Liver (tissue), 9 donors: ENCODE data around the gene INPP5J. TPM values are rescaled to one million over a fixed set of nuclear protein-coding genes. Genes with fewer than 3 reads are reported as not detected.

Experiments
- DNase-seq: peaks from one replicate; pipeline ENCODE4 v3.0.0-alpha.2; 2017; ENCODE audit warnings: low spot score
- H3K27ac ChIP-seq, 2 donors: one replicate each; pipeline ENCODE4 v1.7.0; 2013; ENCODE audit warnings: inconsistent platforms in 2 of 2, low read length in 2 of 2, control low read depth in 1 of 2, low read depth in 1 of 2, mild to moderate bottlenecking in 1 of 2
- H3K27me3 ChIP-seq, 4 donors: one replicate each; pipeline versions ENCODE4 v1.6.1 to v1.7.0; 2013; ENCODE audit warnings: low read length in 3 of 4, inconsistent platforms in 1 of 4, mild to moderate bottlenecking in 1 of 4, moderate library complexity in 1 of 4; ENCODE audit not compliant: control insufficient read depth in 4 of 4, insufficient read depth in 4 of 4
- H3K36me3 ChIP-seq, 4 donors: one replicate each; pipeline versions ENCODE4 v1.6.1 to v1.7.0; 2013; ENCODE audit warnings: low read length in 3 of 4, mild to moderate bottlenecking in 3 of 4, low read depth in 1 of 4, moderate library complexity in 1 of 4; ENCODE audit not compliant: control insufficient read depth in 4 of 4, insufficient read depth in 3 of 4
- H3K4me1 ChIP-seq, 4 donors: one replicate each; pipeline versions ENCODE4 v1.6.1 to v1.7.0; 2013; ENCODE audit warnings: low read length in 3 of 4, mild to moderate bottlenecking in 3 of 4, moderate library complexity in 1 of 4; ENCODE audit not compliant: control insufficient read depth in 4 of 4, insufficient read depth in 4 of 4
- H3K4me3 ChIP-seq, 3 donors: one replicate each; pipeline versions ENCODE4 v1.6.1 to v1.7.0; 2013; ENCODE audit warnings: low read length in 3 of 3, control low read depth in 1 of 3, low read depth in 1 of 3, mild to moderate bottlenecking in 1 of 3
- H3K9ac ChIP-seq, 2 donors: one replicate each; pipeline ENCODE4 v1.7.0; 2013; ENCODE audit warnings: low read length in 2 of 2, mild to moderate bottlenecking in 2 of 2, moderate library complexity in 2 of 2, control low read depth in 1 of 2, low read depth in 1 of 2
- H3K9me3 ChIP-seq, 4 donors: one replicate each; pipeline versions ENCODE4 v1.6.1 to v1.7.0; 2013; ENCODE audit warnings: low read length in 3 of 4; ENCODE audit not compliant: control insufficient read depth in 4 of 4
- EGR1 ChIP-seq, 2 donors: IDR thresholded peaks; 2 replicates each; pipeline ENCODE4 v1.6.1; 2016 to 2018; ENCODE audit warnings: antibody characterized with exemption in 2 of 2, low read depth in 2 of 2
- FOXA1 ChIP-seq: IDR thresholded peaks from 2 replicates; pipeline ENCODE4 v1.6.1; 2016; ENCODE audit warnings: antibody characterized with exemption
- FOXA2 ChIP-seq: IDR thresholded peaks from 2 replicates; pipeline ENCODE4 v1.6.1; 2016; ENCODE audit warnings: antibody characterized with exemption
- GABPA ChIP-seq, 2 donors: IDR thresholded peaks in 1 of 2; conservative IDR thresholded peaks in 1 of 2; 2 replicates each; pipeline ENCODE4 v1.6.1; 2016; ENCODE audit warnings: antibody characterized with exemption in 2 of 2, mild to moderate bottlenecking in 1 of 2, moderate library complexity in 1 of 2
- HNF4A ChIP-seq, 2 donors: conservative IDR thresholded peaks; 2 replicates each; pipeline ENCODE4 v1.6.1; 2016; ENCODE audit warnings: antibody characterized with exemption in 2 of 2, mild to moderate bottlenecking in 2 of 2
- HNF4G ChIP-seq: IDR thresholded peaks from 2 replicates; pipeline ENCODE4 v1.6.1; 2016; ENCODE audit warnings: antibody characterized with exemption
- JUND ChIP-seq, 2 donors: IDR thresholded peaks; 2 replicates each; pipeline ENCODE4 v1.6.1; 2016; ENCODE audit warnings: antibody characterized with exemption in 2 of 2
- NR2F2 ChIP-seq: IDR thresholded peaks from 2 replicates; pipeline ENCODE4 v1.6.1; 2016; ENCODE audit warnings: antibody characterized with exemption
- RAD21 ChIP-seq, 2 donors: IDR thresholded peaks; 2 replicates each; pipeline ENCODE4 v1.6.1; 2016; ENCODE audit warnings: antibody characterized with exemption in 2 of 2, mild to moderate bottlenecking in 2 of 2
- RXRA ChIP-seq, 2 donors: IDR thresholded peaks; 2 replicates each; pipeline ENCODE4 v1.6.1; 2017 to 2018; ENCODE audit warnings: antibody characterized with exemption in 2 of 2, mild to moderate bottlenecking in 1 of 2
- SP1 ChIP-seq: IDR thresholded peaks from 2 replicates; pipeline ENCODE4 v1.6.1; 2018; ENCODE audit warnings: antibody characterized with exemption, mild to moderate bottlenecking
- TAF1 ChIP-seq: conservative IDR thresholded peaks from 2 replicates; pipeline ENCODE4 v1.6.1; 2016; ENCODE audit warnings: antibody characterized with exemption, mild to moderate bottlenecking
- YY1 ChIP-seq: IDR thresholded peaks from 2 replicates; pipeline ENCODE4 v1.6.1; 2016; ENCODE audit warnings: antibody characterized with exemption, mild to moderate bottlenecking
- WGBS: extraction: QIAGEN DNeasy Blood & Tissue Kit; methylation state at CpG from one replicate; pipeline ENCODE4 v1.1.7; 2013; 5-methylcytosine and 5-hydroxymethylcytosine counted together
- polyA plus RNA-seq, 2 donors: library from polyadenylated mRNA; stranded (reverse) in 1 of 2; unstranded in 1 of 2; fragments of 200-250 nt in 1 of 2; fragments of >200 nt in 1 of 2; fragmentation: Nextera tagmentation in 1 of 2; extraction: Ambion mirVana in 1 of 2; gene quantifications; one replicate each; pipeline versions ENCODE4 v1.2.1 to v1.2.3, GENCODE V29; 2013 to 2015
- total RNA-seq, 2 donors: library from RNA; depleted of rRNA; stranded (reverse); fragments of >200 nt; gene quantifications; one replicate each; pipeline ENCODE4 v1.2.3, GENCODE V29; 2014
- TF ChIP-seq, protein P1 (sequence below): IDR thresholded peaks from 2 replicates; pipeline ENCODE4 v1.6.1; 2016; ENCODE audit warnings: antibody characterized with exemption, mild to moderate bottlenecking
- TF ChIP-seq, protein P2 (sequence below): IDR thresholded peaks from 2 replicates; pipeline ENCODE4 v1.6.1; 2016; ENCODE audit warnings: antibody characterized with exemption
- TF ChIP-seq, protein P3 (sequence below): IDR thresholded peaks from 2 replicates; pipeline ENCODE4 v1.6.1; 2016; ENCODE audit warnings: antibody characterized with exemption
- TF ChIP-seq, protein P4 (sequence below): IDR thresholded peaks from 2 replicates; pipeline ENCODE4 v1.6.1; 2016; ENCODE audit warnings: antibody characterized with exemption
- TF ChIP-seq, protein P5 (sequence below): fragments of 150-350 bp; IDR thresholded peaks from 2 replicates; pipeline ENCODE4 v1.5.1; 2017; ENCODE audit warnings: improper control_type of control experiment, low read depth, low read length; ENCODE audit not compliant: missing input control
- donor health status: healthy.
- donor health status: healthy.
- donor health status: healthy.
- donor health status: healthy.
- donor health status: healthy.

INPP5J gene
- total and polyA plus RNA-seq, 4 donors = 0.06 to 0.17 (median 0.11) TPM

DNA sequence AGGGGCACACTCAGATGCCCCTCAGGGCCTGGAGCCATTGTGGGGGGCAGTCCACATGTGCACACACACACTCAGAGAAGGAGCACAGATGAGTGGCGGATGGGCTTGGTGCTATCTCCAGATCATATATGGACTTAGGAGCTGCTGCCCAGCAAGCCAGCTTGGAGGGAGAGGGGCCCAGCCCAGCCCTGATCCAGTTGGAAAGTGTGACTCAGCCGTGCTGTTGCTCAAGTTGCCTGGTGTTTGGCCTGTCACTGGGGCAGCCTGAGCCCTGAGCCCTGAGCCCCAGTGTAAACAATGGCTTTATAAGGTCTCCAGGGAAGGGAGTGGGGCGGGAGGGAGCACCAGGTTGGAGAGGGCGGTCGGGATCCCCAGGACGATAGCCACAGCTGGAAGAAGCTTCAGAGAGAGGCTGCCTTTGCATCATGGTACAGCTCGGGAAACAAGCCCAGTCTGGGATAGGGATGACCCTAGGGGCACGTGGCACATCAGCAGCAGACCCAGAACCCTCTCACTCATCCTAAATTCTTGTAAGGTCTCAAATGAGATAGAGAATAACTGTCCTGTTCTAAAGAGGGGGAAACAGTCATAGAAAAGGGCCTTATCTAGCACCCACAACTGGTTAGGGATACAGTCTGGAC, 20.2 kb upstream of the INPP5J start:
- WGBS = 86% methylated on average over 8 of the region's 8 CpGs
- H3K4me1 ChIP-seq = peaks cover 0 to under 1% (median under 1%) of the 10 kb centered on the region in 4 donors
- H3K27ac ChIP-seq = peak overlapping the region in 1 of 2 donors; percentile 50
- TF ChIP-seq JUND (IDR thresholded peaks at IDR 0.05) = peak; percentile 88 to 93
- TF ChIP-seq HNF4G = no peak
- TF ChIP-seq NR2F2 = no peak
- TF ChIP-seq YY1 = no peak
- H3K36me3 ChIP-seq = peaks cover 0 to 4% (median 3%) of the 10 kb centered on the region in 4 donors
- no peaks in the 10 kb centered on the region for H3K9me3 ChIP-seq
- H3K9ac ChIP-seq = no peak overlapping the region
- no peaks in the 10 kb centered on the region for H3K27me3 ChIP-seq
- DNase-seq = no peak
- no peak overlapping the region for H3K4me3 ChIP-seq

DNA sequence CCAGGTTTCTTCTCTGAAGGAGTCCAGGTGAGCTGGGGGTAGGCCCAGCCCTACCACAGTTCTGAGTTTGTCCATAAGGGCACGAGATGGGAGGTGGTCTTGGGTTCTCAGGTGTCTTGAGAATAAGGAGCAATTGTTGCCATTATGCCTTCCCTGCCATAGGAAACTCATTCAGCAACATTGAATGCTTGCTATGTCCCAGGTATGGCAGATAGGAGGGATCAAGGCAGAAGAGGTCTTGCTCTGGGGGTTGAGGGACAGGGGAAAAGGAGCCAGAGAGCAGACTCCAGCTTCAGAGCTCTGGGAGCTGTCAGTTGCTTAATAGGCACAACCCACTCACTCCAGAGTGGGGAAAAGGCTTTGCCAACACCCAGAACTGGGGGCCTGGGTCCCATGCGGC, 19.7 kb upstream of the INPP5J start:
- WGBS = 89% methylated on average over 2 of the region's 2 CpGs
- H3K27ac ChIP-seq = peak overlapping the region in 1 of 2 donors; percentile 25
- TF ChIP-seq FOXA1 (no peak), EGR1 (IDR thresholded peaks at IDR 0.05; ENCODE audit: low read depth in 2 of 2) (no peak), GABPA (IDR thresholded peaks at IDR 0.05 in 1 of 2, conservative IDR thresholded peaks at IDR 0.05 in 1 of 2) (no peak), JUND (IDR thresholded peaks at IDR 0.05) (no peak), YY1 (no peak), HNF4G (no peak), NR2F2 (no peak), SP1 (no peak), FOXA2 (no peak), TAF1 (no peak), HNF4A (conservative IDR thresholded peaks at IDR 0.05) (no peak), RAD21 (IDR thresholded peaks at IDR 0.05) (no peak), RXRA (IDR thresholded peaks at IDR 0.05) (no peak)
- TF ChIP-seq, protein P1, sequence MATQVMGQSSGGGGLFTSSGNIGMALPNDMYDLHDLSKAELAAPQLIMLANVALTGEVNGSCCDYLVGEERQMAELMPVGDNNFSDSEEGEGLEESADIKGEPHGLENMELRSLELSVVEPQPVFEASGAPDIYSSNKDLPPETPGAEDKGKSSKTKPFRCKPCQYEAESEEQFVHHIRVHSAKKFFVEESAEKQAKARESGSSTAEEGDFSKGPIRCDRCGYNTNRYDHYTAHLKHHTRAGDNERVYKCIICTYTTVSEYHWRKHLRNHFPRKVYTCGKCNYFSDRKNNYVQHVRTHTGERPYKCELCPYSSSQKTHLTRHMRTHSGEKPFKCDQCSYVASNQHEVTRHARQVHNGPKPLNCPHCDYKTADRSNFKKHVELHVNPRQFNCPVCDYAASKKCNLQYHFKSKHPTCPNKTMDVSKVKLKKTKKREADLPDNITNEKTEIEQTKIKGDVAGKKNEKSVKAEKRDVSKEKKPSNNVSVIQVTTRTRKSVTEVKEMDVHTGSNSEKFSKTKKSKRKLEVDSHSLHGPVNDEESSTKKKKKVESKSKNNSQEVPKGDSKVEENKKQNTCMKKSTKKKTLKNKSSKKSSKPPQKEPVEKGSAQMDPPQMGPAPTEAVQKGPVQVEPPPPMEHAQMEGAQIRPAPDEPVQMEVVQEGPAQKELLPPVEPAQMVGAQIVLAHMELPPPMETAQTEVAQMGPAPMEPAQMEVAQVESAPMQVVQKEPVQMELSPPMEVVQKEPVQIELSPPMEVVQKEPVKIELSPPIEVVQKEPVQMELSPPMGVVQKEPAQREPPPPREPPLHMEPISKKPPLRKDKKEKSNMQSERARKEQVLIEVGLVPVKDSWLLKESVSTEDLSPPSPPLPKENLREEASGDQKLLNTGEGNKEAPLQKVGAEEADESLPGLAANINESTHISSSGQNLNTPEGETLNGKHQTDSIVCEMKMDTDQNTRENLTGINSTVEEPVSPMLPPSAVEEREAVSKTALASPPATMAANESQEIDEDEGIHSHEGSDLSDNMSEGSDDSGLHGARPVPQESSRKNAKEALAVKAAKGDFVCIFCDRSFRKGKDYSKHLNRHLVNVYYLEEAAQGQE = no peak
- TF ChIP-seq, protein P2, sequence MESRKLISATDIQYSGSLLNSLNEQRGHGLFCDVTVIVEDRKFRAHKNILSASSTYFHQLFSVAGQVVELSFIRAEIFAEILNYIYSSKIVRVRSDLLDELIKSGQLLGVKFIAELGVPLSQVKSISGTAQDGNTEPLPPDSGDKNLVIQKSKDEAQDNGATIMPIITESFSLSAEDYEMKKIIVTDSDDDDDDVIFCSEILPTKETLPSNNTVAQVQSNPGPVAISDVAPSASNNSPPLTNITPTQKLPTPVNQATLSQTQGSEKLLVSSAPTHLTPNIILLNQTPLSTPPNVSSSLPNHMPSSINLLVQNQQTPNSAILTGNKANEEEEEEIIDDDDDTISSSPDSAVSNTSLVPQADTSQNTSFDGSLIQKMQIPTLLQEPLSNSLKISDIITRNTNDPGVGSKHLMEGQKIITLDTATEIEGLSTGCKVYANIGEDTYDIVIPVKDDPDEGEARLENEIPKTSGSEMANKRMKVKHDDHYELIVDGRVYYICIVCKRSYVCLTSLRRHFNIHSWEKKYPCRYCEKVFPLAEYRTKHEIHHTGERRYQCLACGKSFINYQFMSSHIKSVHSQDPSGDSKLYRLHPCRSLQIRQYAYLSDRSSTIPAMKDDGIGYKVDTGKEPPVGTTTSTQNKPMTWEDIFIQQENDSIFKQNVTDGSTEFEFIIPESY = no peak
- TF ChIP-seq, protein P3, sequence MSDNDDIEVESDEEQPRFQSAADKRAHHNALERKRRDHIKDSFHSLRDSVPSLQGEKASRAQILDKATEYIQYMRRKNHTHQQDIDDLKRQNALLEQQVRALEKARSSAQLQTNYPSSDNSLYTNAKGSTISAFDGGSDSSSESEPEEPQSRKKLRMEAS = no peak
- TF ChIP-seq, protein P4, sequence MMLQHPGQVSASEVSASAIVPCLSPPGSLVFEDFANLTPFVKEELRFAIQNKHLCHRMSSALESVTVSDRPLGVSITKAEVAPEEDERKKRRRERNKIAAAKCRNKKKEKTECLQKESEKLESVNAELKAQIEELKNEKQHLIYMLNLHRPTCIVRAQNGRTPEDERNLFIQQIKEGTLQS = no peak
- TF ChIP-seq, protein P5, sequence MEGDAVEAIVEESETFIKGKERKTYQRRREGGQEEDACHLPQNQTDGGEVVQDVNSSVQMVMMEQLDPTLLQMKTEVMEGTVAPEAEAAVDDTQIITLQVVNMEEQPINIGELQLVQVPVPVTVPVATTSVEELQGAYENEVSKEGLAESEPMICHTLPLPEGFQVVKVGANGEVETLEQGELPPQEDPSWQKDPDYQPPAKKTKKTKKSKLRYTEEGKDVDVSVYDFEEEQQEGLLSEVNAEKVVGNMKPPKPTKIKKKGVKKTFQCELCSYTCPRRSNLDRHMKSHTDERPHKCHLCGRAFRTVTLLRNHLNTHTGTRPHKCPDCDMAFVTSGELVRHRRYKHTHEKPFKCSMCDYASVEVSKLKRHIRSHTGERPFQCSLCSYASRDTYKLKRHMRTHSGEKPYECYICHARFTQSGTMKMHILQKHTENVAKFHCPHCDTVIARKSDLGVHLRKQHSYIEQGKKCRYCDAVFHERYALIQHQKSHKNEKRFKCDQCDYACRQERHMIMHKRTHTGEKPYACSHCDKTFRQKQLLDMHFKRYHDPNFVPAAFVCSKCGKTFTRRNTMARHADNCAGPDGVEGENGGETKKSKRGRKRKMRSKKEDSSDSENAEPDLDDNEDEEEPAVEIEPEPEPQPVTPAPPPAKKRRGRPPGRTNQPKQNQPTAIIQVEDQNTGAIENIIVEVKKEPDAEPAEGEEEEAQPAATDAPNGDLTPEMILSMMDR = no peak
- H3K9me3 ChIP-seq = no peaks in the 10 kb centered on the region
- no peaks in the 10 kb centered on the region for H3K27me3 ChIP-seq
- no peak overlapping the region for H3K4me3 ChIP-seq
- H3K4me1 ChIP-seq = peaks cover 3 to 6% (median 5%) of the 10 kb centered on the region in 4 donors
- no peak overlapping the region for H3K9ac ChIP-seq
- H3K36me3 ChIP-seq = peaks cover 0 to 4% (median 3%) of the 10 kb centered on the region in 4 donors
- DNase-seq = no peak
